Measurements from ENCODE around the gene RINL. TPM values are rescaled to one million over a fixed set of nuclear protein-coding genes. Genes with fewer than 3 reads are reported as not detected.

Gene RINL
- total and polyA plus RNA-seq, 2 of the 8 experiments (the other 6 are each of a cell fraction or from before 2014, with no cell fraction given): 11.1 to 11.9 TPM

DNA sequence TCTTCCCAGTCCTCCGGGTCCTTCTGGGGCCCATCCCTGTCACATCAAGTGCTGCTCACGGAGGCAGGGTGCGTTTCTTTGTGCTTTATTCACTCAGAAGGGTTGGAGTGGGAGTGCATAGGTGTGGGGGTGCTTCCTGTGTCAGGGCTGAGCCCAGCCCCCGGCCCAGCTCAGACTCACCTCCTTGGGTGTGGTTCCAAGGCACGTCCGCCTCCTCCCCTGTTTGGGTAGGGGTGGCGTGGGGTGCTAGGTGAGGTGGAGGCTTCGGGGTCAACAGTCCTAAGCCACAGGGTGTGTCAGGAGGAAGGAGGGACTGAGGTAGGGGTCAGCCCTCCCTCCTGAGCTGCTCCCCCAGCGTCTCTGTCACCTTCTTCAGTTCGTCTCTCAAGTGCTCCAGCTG lies 30.8 kb upstream of the RINL start:
- WGBS, 2 experiments (ENCODE audit: extremely low coverage in 1 of 2, insufficient coverage in 1 of 2, insufficient read length in 1 of 2, insufficient replicate concordance in 2 of 2, low coverage in 1 of 2, low lambda C conversion rate in 2 of 2, missing lambda C conversion rate in 1 of 2): 92% methylated on average over 8 of the region's 10 CpGs; no CpG with 5 or more reads in 1 of the 2 experiments
- H2AFZ ChIP-seq (ENCODE audit: low read length): no peak overlapping the region
- peaks cover 0 to 15% (median 1%) of the 10 kb centered on the region in 4 experiments; a peak in 3 of 8 replicates for H3K36me3 ChIP-seq (ENCODE audit: control insufficient read depth in 2 of 4, insufficient read depth in 4 of 4, low read length in 3 of 4)
- no peak overlapping the region for H3K14ac ChIP-seq (ENCODE audit: insufficient read length)
- no peaks in the 10 kb centered on the region for H3K79me1 ChIP-seq (ENCODE audit: low read depth, low read length)
- H3K18ac ChIP-seq (ENCODE audit: extremely low read depth, low read length): no peak overlapping the region
- H3K56ac ChIP-seq (replicated peaks; ENCODE audit: insufficient read length, low read depth, low read length): no peak overlapping the region
- H3K4ac ChIP-seq (replicated peaks; ENCODE audit: insufficient read length, low read depth, low read length): no peak overlapping the region
- H2BK15ac ChIP-seq (ENCODE audit: low read length): no peak overlapping the region; the same call in 1 of the 2 replicates
- H4K91ac ChIP-seq (replicated peaks; ENCODE audit: insufficient read length, low read length): no peak overlapping the region
- H4K20me1 ChIP-seq (replicated peaks in 1 of 2; ENCODE audit: control insufficient read depth in 1 of 2, insufficient read depth in 2 of 2, low read length in 2 of 2): peaks cover 0 to 6% of the 10 kb centered on the region in 2 experiments
- H3K9ac ChIP-seq (replicated peaks in 1 of 4; ENCODE audit: extremely low read depth in 1 of 4, low read depth in 3 of 4, low read length in 3 of 4): no peak overlapping the region
- H2BK20ac ChIP-seq (ENCODE audit: low read length): no peak overlapping the region
- H3K23ac ChIP-seq (ENCODE audit: insufficient read length): no peak overlapping the region
- H3K79me2 ChIP-seq (ENCODE audit: control insufficient read depth in 1 of 2, insufficient read depth in 2 of 2, low read length in 2 of 2): no peaks in the 10 kb centered on the region
- no peak overlapping the region for H3K4me2 ChIP-seq (ENCODE audit: insufficient read depth in 1 of 2, low read depth in 2 of 2, low read length in 2 of 2)
- ChIA-PET POLR2A (ENCODE audit: partially characterized antibody) (interaction anchor here (1.1 to 1.9 kb wide), 5 partner anchors 9 to 22 kb away, joined by 3 to 8 read pairs (median 5); partner anchors contain the start of genes MRPS12, NFKBIB, SARS2 and SIRT2), CTCF (ENCODE audit: partially characterized antibody) (interaction anchor here (1.2 to 2.1 kb wide), 4 partner anchors 8 to 43 kb away, joined by 3 to 10 read pairs (median 4); no protein-coding TSS in a partner anchor)
- DNase-seq (ENCODE audit: low read depth in 1 of 2, low spot score in 2 of 2) (no peak), FAIRE-seq (no peak)
- H2BK5ac ChIP-seq (ENCODE audit: low read depth, low read length): no peak overlapping the region; the same call in 1 of the 2 replicates
- no peak overlapping the region for H2BK12ac ChIP-seq (ENCODE audit: low read depth, low read length)
- H3K4me1 ChIP-seq (replicated peaks in 1 of 4; ENCODE audit: control insufficient read depth in 3 of 4, insufficient read depth in 4 of 4, low read length in 3 of 4): peaks cover 0 to 8% (median 1%) of the 10 kb centered on the region in 4 experiments; a peak in 3 of 7 replicates
- H4K8ac ChIP-seq (ENCODE audit: extremely low read depth, insufficient read depth, low read length): 0 out of 2 replicates have a peak overlapping the region, but pooled peaks have one; percentile 14
- H3K9me3 ChIP-seq (ENCODE audit: insufficient read depth in 2 of 2, low read depth in 1 of 2, low read length in 1 of 2): no peaks in the 10 kb centered on the region; a peak in 1 of 4 replicates
- no peaks in the 10 kb centered on the region; a peak in 1 of 7 replicates for H3K27me3 ChIP-seq (replicated peaks in 1 of 4; ENCODE audit: control insufficient read depth in 3 of 4, extremely low read depth in 1 of 4, insufficient read depth in 3 of 4, low read length in 3 of 4)
- no peak overlapping the region for H3K4me3 ChIP-seq (ENCODE audit: extremely low read depth in 1 of 4, insufficient read depth in 2 of 4, low read depth in 3 of 4, low read length in 4 of 4)
- H4K5ac ChIP-seq (ENCODE audit: insufficient read length, low read depth, low read length): no peak overlapping the region
- H2BK120ac ChIP-seq (replicated peaks; ENCODE audit: low read depth, low read length): no peak overlapping the region
- no peak overlapping the region for H3K27ac ChIP-seq (ENCODE audit: low read depth, low read length)
- H3K23me2 ChIP-seq (ENCODE audit: low read depth, low read length): no peaks in the 10 kb centered on the region; the same call in 1 of the 2 replicates
- H2AK5ac ChIP-seq (ENCODE audit: low read depth, low read length): no peak overlapping the region
- TF ChIP-seq EP300 (IDR thresholded peaks at IDR 0.05; ENCODE audit: borderline replicate concordance in 1 of 2, low read depth in 2 of 2, low read length in 2 of 2) (no peak), POLR2AphosphoS5 (IDR thresholded peaks at IDR 0.05; ENCODE audit: low read depth, low read length) (0 out of 2 replicates have a peak, but pooled peaks have one; percentile 25), SP4 (IDR thresholded peaks at IDR 0.05; ENCODE audit: low read length) (no peak)

Data from H1 (cell line).